Measurements from ENCODE around the gene KCNMB4.

The KCNMB4 gene

GRCh38 chr12:70399311-70399710, 33.2 kb downstream of the KCNMB4 start:
- no peaks in the 10 kb centered on the region for H3K4me1 Mint-ChIP-seq
- no peaks in the 10 kb centered on the region for H3K9me3 Mint-ChIP-seq
- no peak overlapping the region for H3K4me3 Mint-ChIP-seq
- H3K27me3 Mint-ChIP-seq = no peaks in the 10 kb centered on the region
- H3K36me3 Mint-ChIP-seq = peaks cover 15% of the 10 kb centered on the region
- no peak overlapping the region for H3K27ac Mint-ChIP-seq

- no peaks in the 10 kb centered on the region for H3K27me3 Mint-ChIP-seq
- H3K36me3 Mint-ChIP-seq = peaks cover 15% of the 10 kb centered on the region
- no peak overlapping the region for H3K4me3 Mint-ChIP-seq
- no peak overlapping the region for H3K27ac Mint-ChIP-seq
- no peaks in the 10 kb centered on the region for H3K4me1 Mint-ChIP-seq
- H3K9me3 Mint-ChIP-seq = no peaks in the 10 kb centered on the region
Observed at GRCh38 chr12:70400124-70400523, 34.0 kb downstream of the KCNMB4 start.

- Mint-ChIP-seq H3K27ac (no peak overlapping the region), H3K27me3 (no peaks in the 10 kb centered on the region), H3K4me1 (no peaks in the 10 kb centered on the region), H3K36me3 (peaks cover 15% of the 10 kb centered on the region), H3K9me3 (no peaks in the 10 kb centered on the region), H3K4me3 (no peak overlapping the region)
Observed at GRCh38 chr12:70402597-70402996, 36.5 kb downstream of the KCNMB4 start.

GRCh38 chr12:70403826-70404225, 37.7 kb downstream of the KCNMB4 start:
- Mint-ChIP-seq H3K4me1 (no peaks in the 10 kb centered on the region), H3K9me3 (no peaks in the 10 kb centered on the region), H3K27ac (no peak overlapping the region), H3K4me3 (no peak overlapping the region), H3K27me3 (no peaks in the 10 kb centered on the region), H3K36me3 (peaks cover 15% of the 10 kb centered on the region)

GRCh38 chr12:70408004-70408790, 42.1 kb downstream of the KCNMB4 start:
- Mint-ChIP-seq H3K27ac (no peak overlapping the region), H3K36me3 (peaks cover 6% of the 10 kb centered on the region), H3K9me3 (no peaks in the 10 kb centered on the region), H3K4me1 (no peaks in the 10 kb centered on the region), H3K27me3 (no peaks in the 10 kb centered on the region), H3K4me3 (no peak overlapping the region)

- peaks cover 4% of the 10 kb centered on the region for H3K4me1 Mint-ChIP-seq
- no peaks in the 10 kb centered on the region for H3K9me3 Mint-ChIP-seq
- H3K36me3 Mint-ChIP-seq = peaks cover under 1% of the 10 kb centered on the region
- no peak overlapping the region for H3K27ac Mint-ChIP-seq
- H3K27me3 Mint-ChIP-seq = no peaks in the 10 kb centered on the region
- no peak overlapping the region for H3K4me3 Mint-ChIP-seq
Observed at GRCh38 chr12:70415987-70416386, 49.9 kb downstream of the KCNMB4 start.

GRCh38 chr12:70417121-70417520, 51.0 kb downstream of the KCNMB4 start:
- no peaks in the 10 kb centered on the region for H3K27me3 Mint-ChIP-seq
- H3K9me3 Mint-ChIP-seq = no peaks in the 10 kb centered on the region
- no peak overlapping the region for H3K4me3 Mint-ChIP-seq
- H3K4me1 Mint-ChIP-seq = peaks cover 4% of the 10 kb centered on the region
- H3K27ac Mint-ChIP-seq = no peak overlapping the region
- peaks cover 3% of the 10 kb centered on the region for H3K36me3 Mint-ChIP-seq

- peaks cover 3% of the 10 kb centered on the region for H3K36me3 Mint-ChIP-seq
- no peaks in the 10 kb centered on the region for H3K9me3 Mint-ChIP-seq
- H3K27me3 Mint-ChIP-seq = no peaks in the 10 kb centered on the region
- no peak overlapping the region for H3K27ac Mint-ChIP-seq
- no peak overlapping the region for H3K4me3 Mint-ChIP-seq
- peaks cover 4% of the 10 kb centered on the region for H3K4me1 Mint-ChIP-seq
Observed at GRCh38 chr12:70418101-70418500, 52.0 kb downstream of the KCNMB4 start.

GRCh38 chr12:70422631-70423030, 56.5 kb downstream of the KCNMB4 start:
- Mint-ChIP-seq H3K36me3 (peaks cover 3% of the 10 kb centered on the region), H3K27me3 (no peaks in the 10 kb centered on the region), H3K4me3 (no peak overlapping the region), H3K27ac (no peak overlapping the region), H3K9me3 (no peaks in the 10 kb centered on the region), H3K4me1 (no peaks in the 10 kb centered on the region)

GRCh38 chr12:70426620-70427019, 60.5 kb downstream of the KCNMB4 start:
- Mint-ChIP-seq H3K27me3 (no peaks in the 10 kb centered on the region), H3K4me3 (no peak overlapping the region), H3K4me1 (no peaks in the 10 kb centered on the region), H3K36me3 (peaks cover 3% of the 10 kb centered on the region), H3K9me3 (no peaks in the 10 kb centered on the region), H3K27ac (no peak overlapping the region)

- Mint-ChIP-seq H3K4me1 (no peaks in the 10 kb centered on the region), H3K27ac (no peak overlapping the region), H3K4me3 (no peak overlapping the region), H3K36me3 (no peaks in the 10 kb centered on the region), H3K27me3 (no peaks in the 10 kb centered on the region), H3K9me3 (no peaks in the 10 kb centered on the region)
Observed at GRCh38 chr12:70427611-70428010, 61.5 kb downstream of the KCNMB4 start.

- H3K36me3 Mint-ChIP-seq = no peaks in the 10 kb centered on the region
- no peak overlapping the region for H3K27ac Mint-ChIP-seq
- H3K4me1 Mint-ChIP-seq = no peaks in the 10 kb centered on the region
Observed at GRCh38 chr12:70430400-70430799, 64.3 kb downstream of the KCNMB4 start.

GRCh38 chr12:70436836-70437235, 70.7 kb downstream of the KCNMB4 start:
- H3K9me3 Mint-ChIP-seq = no peaks in the 10 kb centered on the region
- H3K4me1 Mint-ChIP-seq = no peaks in the 10 kb centered on the region
- no peak overlapping the region for H3K4me3 Mint-ChIP-seq
- H3K36me3 Mint-ChIP-seq = no peaks in the 10 kb centered on the region
- peaks cover 2% of the 10 kb centered on the region for H3K27me3 Mint-ChIP-seq
- H3K27ac Mint-ChIP-seq = no peak overlapping the region

More at GRCh38 chr12:70430400-70430799, 64.3 kb downstream of the KCNMB4 start:
- Mint-ChIP-seq H3K27me3 (no peaks in the 10 kb centered on the region), H3K9me3 (no peaks in the 10 kb centered on the region), H3K4me3 (no peak overlapping the region)

GRCh38 chr12:70443062-70443673, 77.1 kb downstream of the KCNMB4 start:
- Mint-ChIP-seq H3K4me3 (no peak overlapping the region), H3K27ac (no peak overlapping the region), H3K9me3 (peaks cover 6% of the 10 kb centered on the region), H3K4me1 (no peaks in the 10 kb centered on the region), H3K36me3 (no peaks in the 10 kb centered on the region), H3K27me3 (peaks cover 2% of the 10 kb centered on the region)

- Mint-ChIP-seq H3K27ac (no peak overlapping the region), H3K27me3 (peaks cover 2% of the 10 kb centered on the region), H3K36me3 (no peaks in the 10 kb centered on the region), H3K9me3 (peaks cover 6% of the 10 kb centered on the region), H3K4me1 (no peaks in the 10 kb centered on the region), H3K4me3 (no peak overlapping the region)
Observed at GRCh38 chr12:70444903-70445302, 78.8 kb downstream of the KCNMB4 start.

- H3K36me3 Mint-ChIP-seq = no peaks in the 10 kb centered on the region
- no peaks in the 10 kb centered on the region for H3K27me3 Mint-ChIP-seq
- no peaks in the 10 kb centered on the region for H3K4me1 Mint-ChIP-seq
- H3K27ac Mint-ChIP-seq = no peak overlapping the region
- H3K4me3 Mint-ChIP-seq = no peak overlapping the region
- peaks cover 11% of the 10 kb centered on the region for H3K9me3 Mint-ChIP-seq
Observed at GRCh38 chr12:70448371-70448770, 82.3 kb downstream of the KCNMB4 start.

All from activated naive CD4-positive, alpha-beta T cell treated with anti-CD3 and anti-CD28 coated beads, Interleukin-2, amount 50 U/mL, for 24 hours (primary cell).